ENCODE data around the gene CPSF4L.

CPSF4L gene

GRCh38 chr17:73261952-73262675 lies 434 bp upstream of the CPSF4L start:
- TF ChIP-seq MAX (IDR thresholded peaks at IDR 0.05; ENCODE audit: low read depth, low read length) = peak; percentile 61
- TF ChIP-seq MYC (IDR thresholded peaks at IDR 0.05; ENCODE audit: low read depth, low read length) = peak; percentile 78
- TF ChIP-seq, protein P1, sequence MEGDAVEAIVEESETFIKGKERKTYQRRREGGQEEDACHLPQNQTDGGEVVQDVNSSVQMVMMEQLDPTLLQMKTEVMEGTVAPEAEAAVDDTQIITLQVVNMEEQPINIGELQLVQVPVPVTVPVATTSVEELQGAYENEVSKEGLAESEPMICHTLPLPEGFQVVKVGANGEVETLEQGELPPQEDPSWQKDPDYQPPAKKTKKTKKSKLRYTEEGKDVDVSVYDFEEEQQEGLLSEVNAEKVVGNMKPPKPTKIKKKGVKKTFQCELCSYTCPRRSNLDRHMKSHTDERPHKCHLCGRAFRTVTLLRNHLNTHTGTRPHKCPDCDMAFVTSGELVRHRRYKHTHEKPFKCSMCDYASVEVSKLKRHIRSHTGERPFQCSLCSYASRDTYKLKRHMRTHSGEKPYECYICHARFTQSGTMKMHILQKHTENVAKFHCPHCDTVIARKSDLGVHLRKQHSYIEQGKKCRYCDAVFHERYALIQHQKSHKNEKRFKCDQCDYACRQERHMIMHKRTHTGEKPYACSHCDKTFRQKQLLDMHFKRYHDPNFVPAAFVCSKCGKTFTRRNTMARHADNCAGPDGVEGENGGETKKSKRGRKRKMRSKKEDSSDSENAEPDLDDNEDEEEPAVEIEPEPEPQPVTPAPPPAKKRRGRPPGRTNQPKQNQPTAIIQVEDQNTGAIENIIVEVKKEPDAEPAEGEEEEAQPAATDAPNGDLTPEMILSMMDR (IDR thresholded peaks at IDR 0.05; ENCODE audit: low read depth, low read length) = no peak
- no peak for TF ChIP-seq POLR2A (IDR thresholded peaks at IDR 0.05; ENCODE audit: extremely low read depth, insufficient read length)
- peak; percentile 95 for DNase-seq (ENCODE audit: low read depth)
- H3K4me3 ChIP-seq (ENCODE audit: low read depth, low read length) = peak overlapping the region; percentile 36

DNA sequence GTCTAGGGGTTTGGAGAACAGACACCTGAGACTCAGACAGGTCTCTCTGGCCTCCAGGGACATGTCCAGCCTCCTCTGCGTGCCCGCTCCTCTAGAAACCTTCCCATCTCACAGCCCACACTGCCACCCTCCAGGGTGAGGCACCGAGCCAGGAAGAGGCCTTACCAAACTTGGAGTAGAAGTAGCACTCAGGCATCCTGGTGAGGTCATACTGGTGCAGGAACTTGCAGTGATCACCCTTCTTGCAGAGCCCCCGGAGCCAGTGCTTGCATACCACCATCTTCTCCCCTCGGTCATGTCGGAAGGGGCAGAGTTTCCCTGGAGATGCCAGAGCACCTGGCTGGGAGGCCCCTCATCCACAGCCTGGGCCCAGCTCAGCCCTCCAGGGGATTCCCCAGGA lies 4.2 kb downstream of the CPSF4L start:
- TF ChIP-seq, protein P1 (IDR thresholded peaks at IDR 0.05; ENCODE audit: low read depth, low read length) = no peak
- no peak for TF ChIP-seq MYC (IDR thresholded peaks at IDR 0.05; ENCODE audit: low read depth, low read length)
- no peak for TF ChIP-seq POLR2A (IDR thresholded peaks at IDR 0.05; ENCODE audit: extremely low read depth, insufficient read length)
- no peak for TF ChIP-seq MAX (IDR thresholded peaks at IDR 0.05; ENCODE audit: low read depth, low read length)
- peak; percentile 17 for DNase-seq (ENCODE audit: low read depth)
- no peak overlapping the region for H3K4me3 ChIP-seq (ENCODE audit: low read depth, low read length)

- H3K4me3 ChIP-seq (ENCODE audit: low read depth, low read length) = no peak overlapping the region
- no peak for DNase-seq (ENCODE audit: low read depth)
- TF ChIP-seq MYC (IDR thresholded peaks at IDR 0.05; ENCODE audit: low read depth, low read length) (no peak), POLR2A (IDR thresholded peaks at IDR 0.05; ENCODE audit: extremely low read depth, insufficient read length) (no peak), MAX (IDR thresholded peaks at IDR 0.05; ENCODE audit: low read depth, low read length) (no peak)
- TF ChIP-seq, protein P1 (IDR thresholded peaks at IDR 0.05; ENCODE audit: low read depth, low read length) = no peak
Measured at GRCh38 chr17:73256220-73256619, 5.5 kb downstream of the CPSF4L start.

GRCh38 chr17:73255671-73256181 lies 6.0 kb downstream of the CPSF4L start:
- TF ChIP-seq POLR2A (IDR thresholded peaks at IDR 0.05; ENCODE audit: extremely low read depth, insufficient read length) = no peak
- TF ChIP-seq, protein P1 (IDR thresholded peaks at IDR 0.05; ENCODE audit: low read depth, low read length) = peak; percentile 92
- TF ChIP-seq MYC (IDR thresholded peaks at IDR 0.05; ENCODE audit: low read depth, low read length) = no peak
- TF ChIP-seq MAX (IDR thresholded peaks at IDR 0.05; ENCODE audit: low read depth, low read length) = no peak
- no peak overlapping the region for H3K4me3 ChIP-seq (ENCODE audit: low read depth, low read length)
- DNase-seq (ENCODE audit: low read depth) = peak; percentile 57

- no peak for DNase-seq (ENCODE audit: low read depth)
- TF ChIP-seq MYC (IDR thresholded peaks at IDR 0.05; ENCODE audit: low read depth, low read length) (no peak), MAX (IDR thresholded peaks at IDR 0.05; ENCODE audit: low read depth, low read length) (no peak), POLR2A (IDR thresholded peaks at IDR 0.05; ENCODE audit: extremely low read depth, insufficient read length) (no peak)
- TF ChIP-seq, protein P1 (IDR thresholded peaks at IDR 0.05; ENCODE audit: low read depth, low read length) = no peak
- H3K4me3 ChIP-seq (ENCODE audit: low read depth, low read length) = no peak overlapping the region
Measured at GRCh38 chr17:73251871-73252270, 9.8 kb downstream of the CPSF4L start.

Data from NB4 (cell line).